Thyroid gland (tissue), 4 donors: ENCODE results near the gene ATF1.

ENCODE experiments used
- CTCF ChIP-seq, 6 experiments: fragments of 200-600 bp in 3 of 6; fragments of 450-650 bp in 3 of 6; sonication (generic) in 3 of 6; IDR thresholded peaks; one replicate each; pipeline ENCODE4 v1.5.1; 2016 to 2019; ENCODE audit warnings: antibody characterized with exemption in 6 of 6, mild to moderate bottlenecking in 2 of 6, inconsistent platforms in 1 of 6, moderate library complexity in 1 of 6
- POLR2A ChIP-seq, 2 donors: fragments of 450-650 bp; IDR thresholded peaks; one replicate each; pipeline ENCODE4 v1.6.1; 2017; ENCODE audit warnings: antibody characterized with exemption in 2 of 2, mild to moderate bottlenecking in 2 of 2, moderate library complexity in 1 of 2

GRCh38 chr12:50753232-50753769, 10.6 kb upstream of the ATF1 start:
- TF ChIP-seq CTCF (IDR thresholded peaks at IDR 0.05) (no peak), POLR2A (IDR thresholded peaks at IDR 0.05) (no peak)
